Activated T-helper 1 cell treated with anti-CD3 and anti-CD28 coated beads, Interleukin-12 subunit alpha, Interleukin-12 subunit beta, Interleukin-2, Interleukin-4 antibody, amounts not matched to agents 30 ng/mL and 10 ng/mL and 1 ng/mL, durations not matched to agents 14 hours and 24 hours and 36 hours (primary cell): ENCODE measurements around the gene KIRREL3. TPM values are rescaled to one million over a fixed set of nuclear protein-coding genes. Genes with fewer than 3 reads are reported as not detected.

Experiments used
- DNase-seq: peaks from one replicate; pipeline ENCODE4 v3.0.0; 2021; ENCODE audit warnings: low spot score
- H3K27ac Mint-ChIP-seq: one replicate; pipeline ENCODE4 v1.8.0; 2021; ENCODE audit warnings: mild to moderate bottlenecking, mixed read lengths
- H3K27me3 Mint-ChIP-seq: one replicate; pipeline ENCODE4 v1.8.0; 2022; ENCODE audit warnings: mild to moderate bottlenecking, moderate library complexity, mixed read lengths; ENCODE audit not compliant: insufficient read depth
- H3K36me3 Mint-ChIP-seq: one replicate; pipeline ENCODE4 v1.8.0; 2021; ENCODE audit warnings: low read depth, mixed read lengths
- H3K4me1 Mint-ChIP-seq: one replicate; pipeline ENCODE4 v1.8.0; 2021; ENCODE audit warnings: low read depth, mixed read lengths
- H3K4me3 Mint-ChIP-seq: one replicate; pipeline ENCODE4 v1.8.0; 2021; ENCODE audit warnings: mild to moderate bottlenecking, moderate library complexity, mixed read lengths
- H3K9me3 Mint-ChIP-seq: one replicate; pipeline ENCODE4 v1.8.0; 2021; ENCODE audit warnings: mixed read lengths
- intact Hi-C: fragments of 100-400 bp; cut with micrococcal nuclease; formaldehyde crosslinking; loops from one replicate; pipeline ENCODE4 v1.15.1; 2024
- total RNA-seq: library from RNA; stranded (reverse); gene quantifications from 2 replicates; pipeline ENCODE4 v1.2.3, GENCODE V29; 2022

The KIRREL3 gene
- total RNA-seq, 1 donor from 2014 or later: not detected

GRCh38 chr11:126525702-126526101 is 474.9 kb downstream of the KIRREL3 start:
- no peaks in the 10 kb centered on the region for H3K36me3 Mint-ChIP-seq
- no peaks in the 10 kb centered on the region for H3K4me1 Mint-ChIP-seq
- no peak overlapping the region for H3K27ac Mint-ChIP-seq
- DNase-seq: no peak
- no peaks in the 10 kb centered on the region for H3K9me3 Mint-ChIP-seq
- H3K4me3 Mint-ChIP-seq: no peak overlapping the region
- intact Hi-C loops: no loop called here
- H3K27me3 Mint-ChIP-seq: peaks cover 3% of the 10 kb centered on the region

GRCh38 chr11:126525216-126525615 is 475.4 kb downstream of the KIRREL3 start:
- Mint-ChIP-seq H3K4me1 (no peaks in the 10 kb centered on the region), H3K36me3 (no peaks in the 10 kb centered on the region), H3K9me3 (no peaks in the 10 kb centered on the region), H3K4me3 (no peak overlapping the region), H3K27ac (no peak overlapping the region), H3K27me3 (peaks cover 3% of the 10 kb centered on the region)
- DNase-seq: no peak
- intact Hi-C loops: no loop called here

- H3K9me3 Mint-ChIP-seq: no peaks in the 10 kb centered on the region
- no peak for DNase-seq
- intact Hi-C loops: no loop called here
- no peaks in the 10 kb centered on the region for H3K36me3 Mint-ChIP-seq
- peaks cover 8% of the 10 kb centered on the region for H3K27me3 Mint-ChIP-seq
- H3K4me3 Mint-ChIP-seq: no peak overlapping the region
- no peak overlapping the region for H3K27ac Mint-ChIP-seq
- no peaks in the 10 kb centered on the region for H3K4me1 Mint-ChIP-seq
Observed at GRCh38 chr11:126523441-126524205, 476.9 kb downstream of the KIRREL3 start.

- no peak overlapping the region for H3K27ac Mint-ChIP-seq
- no peaks in the 10 kb centered on the region for H3K9me3 Mint-ChIP-seq
- no peak overlapping the region for H3K4me3 Mint-ChIP-seq
- H3K4me1 Mint-ChIP-seq: no peaks in the 10 kb centered on the region
- H3K27me3 Mint-ChIP-seq: peaks cover 8% of the 10 kb centered on the region
- no peak for DNase-seq
- H3K36me3 Mint-ChIP-seq: no peaks in the 10 kb centered on the region
- intact Hi-C loops: no loop called here
Observed at GRCh38 chr11:126522606-126523005, 478.0 kb downstream of the KIRREL3 start.

- intact Hi-C loops: no loop called here
- no peak overlapping the region for H3K27ac Mint-ChIP-seq
- H3K36me3 Mint-ChIP-seq: no peaks in the 10 kb centered on the region
Observed at GRCh38 chr11:126522152-126522551, 478.4 kb downstream of the KIRREL3 start.

GRCh38 chr11:126521196-126521595 is 479.4 kb downstream of the KIRREL3 start:
- peaks cover 8% of the 10 kb centered on the region for H3K27me3 Mint-ChIP-seq
- H3K27ac Mint-ChIP-seq: no peak overlapping the region
- H3K9me3 Mint-ChIP-seq: no peaks in the 10 kb centered on the region
- no peaks in the 10 kb centered on the region for H3K36me3 Mint-ChIP-seq
- no peak for DNase-seq
- no peaks in the 10 kb centered on the region for H3K4me1 Mint-ChIP-seq
- no peak overlapping the region for H3K4me3 Mint-ChIP-seq
- intact Hi-C loops: no loop called here

More at GRCh38 chr11:126522152-126522551, 478.4 kb downstream of the KIRREL3 start:
- Mint-ChIP-seq H3K9me3 (no peaks in the 10 kb centered on the region), H3K27me3 (peaks cover 8% of the 10 kb centered on the region), H3K4me1 (no peaks in the 10 kb centered on the region), H3K4me3 (no peak overlapping the region)
- no peak for DNase-seq

GRCh38 chr11:126519764-126520734 is 480.5 kb downstream of the KIRREL3 start:
- intact Hi-C loops: no loop called here
- no peaks in the 10 kb centered on the region for H3K9me3 Mint-ChIP-seq

GRCh38 chr11:126518972-126519690 is 481.4 kb downstream of the KIRREL3 start:
- H3K4me1 Mint-ChIP-seq: no peaks in the 10 kb centered on the region
- no peak overlapping the region for H3K4me3 Mint-ChIP-seq
- no peak for DNase-seq
- H3K27me3 Mint-ChIP-seq: peaks cover 11% of the 10 kb centered on the region
- no peaks in the 10 kb centered on the region for H3K9me3 Mint-ChIP-seq
- H3K27ac Mint-ChIP-seq: no peak overlapping the region
- H3K36me3 Mint-ChIP-seq: no peaks in the 10 kb centered on the region
- intact Hi-C loops: no loop called here

More at GRCh38 chr11:126519764-126520734, 480.5 kb downstream of the KIRREL3 start:
- Mint-ChIP-seq H3K36me3 (no peaks in the 10 kb centered on the region), H3K4me1 (no peaks in the 10 kb centered on the region), H3K27me3 (peaks cover 11% of the 10 kb centered on the region), H3K4me3 (no peak overlapping the region), H3K27ac (no peak overlapping the region)
- DNase-seq: no peak

GRCh38 chr11:126518071-126518971 is 482.2 kb downstream of the KIRREL3 start:
- Mint-ChIP-seq H3K27me3 (peaks cover 9% of the 10 kb centered on the region), H3K27ac (no peak overlapping the region), H3K4me3 (no peak overlapping the region), H3K4me1 (no peaks in the 10 kb centered on the region), H3K9me3 (no peaks in the 10 kb centered on the region), H3K36me3 (no peaks in the 10 kb centered on the region)
- intact Hi-C loops: no loop called here
- no peak for DNase-seq

GRCh38 chr11:126515501-126515900 is 485.1 kb downstream of the KIRREL3 start:
- Mint-ChIP-seq H3K27ac (no peak overlapping the region), H3K27me3 (peaks cover 12% of the 10 kb centered on the region), H3K36me3 (no peaks in the 10 kb centered on the region), H3K4me3 (no peak overlapping the region), H3K9me3 (no peaks in the 10 kb centered on the region), H3K4me1 (no peaks in the 10 kb centered on the region)
- DNase-seq: no peak
- intact Hi-C loops: no loop called here

- Mint-ChIP-seq H3K36me3 (no peaks in the 10 kb centered on the region), H3K27ac (no peak overlapping the region), H3K27me3 (peaks cover 12% of the 10 kb centered on the region), H3K4me3 (no peak overlapping the region), H3K4me1 (no peaks in the 10 kb centered on the region), H3K9me3 (no peaks in the 10 kb centered on the region)
- intact Hi-C loops: no loop called here
- no peak for DNase-seq
Observed at GRCh38 chr11:126514061-126514693, 486.4 kb downstream of the KIRREL3 start.
